A549 treated with Mapracorat at 1 μM for 4 hours (cell line): Measurements from ENCODE around the gene GORAB. TPM values are rescaled to one million over a fixed set of nuclear protein-coding genes. Genes with fewer than 3 reads are reported as not detected.

Source experiments
- total RNA-seq: library from RNA; stranded (reverse); fragments of 200-300 nt; extraction: Qiagen RNA extraction; gene quantifications from 5 replicates; pipeline ENCODE4 v1.2.3, GENCODE V29; 2022

The GORAB gene
- total RNA-seq, result 5.8 to 7.7 TPM (median 6.4 TPM) in 5 replicates

GRCh38 chr1:170531758-170532657 is at the start of gene GORAB:
Gene GORAB (plus strand): TSS chr1:170532166. CDS start chr1:170532224, 58 bp downstream.

Other genes starting within 250 kb of the GORAB start
- gene PRRX1, start 132.0 kb downstream of the GORAB start, total RNA-seq, result not detected in 5 replicates